Lower leg skin (tissue), 3 donors: ENCODE data around the gene CLEC16A.

Experiments used
- CTCF ChIP-seq, 3 donors: fragments of 450-650 bp; IDR thresholded peaks; one replicate each; pipeline ENCODE4 v1.5.1; 2016; ENCODE audit warnings: antibody characterized with exemption in 3 of 3, mild to moderate bottlenecking in 3 of 3, moderate library complexity in 2 of 3
- POLR2A ChIP-seq, 2 donors: fragments of 450-650 bp; IDR thresholded peaks; one replicate each; pipeline ENCODE4 v1.6.1; 2016 to 2017; ENCODE audit warnings: antibody characterized with exemption in 2 of 2, mild to moderate bottlenecking in 1 of 2, moderate library complexity in 1 of 2

GRCh38 chr16:11143372-11144035 lies 199.1 kb downstream of the CLEC16A start:
- no peak for TF ChIP-seq CTCF (IDR thresholded peaks at IDR 0.05)
- no peak for TF ChIP-seq POLR2A (IDR thresholded peaks at IDR 0.05)
